GM18517 (cell line): ENCODE results near the gene PLEKHO2.
"Not testable (repeated sequence)": the region's sequence is repeated elsewhere in the genome, so short reads cannot be mapped to it uniquely, and the experiment has no call there.

ENCODE experiments used
- ATAC-seq: cut with Tn5 transposase; IDR thresholded peaks from one replicate; pipeline ENCODE4 v1.9.1; 2021; ENCODE audit warnings: mild to moderate bottlenecking, moderate library complexity; ENCODE audit not compliant: unreplicated experiment

The PLEKHO2 gene, protein sequence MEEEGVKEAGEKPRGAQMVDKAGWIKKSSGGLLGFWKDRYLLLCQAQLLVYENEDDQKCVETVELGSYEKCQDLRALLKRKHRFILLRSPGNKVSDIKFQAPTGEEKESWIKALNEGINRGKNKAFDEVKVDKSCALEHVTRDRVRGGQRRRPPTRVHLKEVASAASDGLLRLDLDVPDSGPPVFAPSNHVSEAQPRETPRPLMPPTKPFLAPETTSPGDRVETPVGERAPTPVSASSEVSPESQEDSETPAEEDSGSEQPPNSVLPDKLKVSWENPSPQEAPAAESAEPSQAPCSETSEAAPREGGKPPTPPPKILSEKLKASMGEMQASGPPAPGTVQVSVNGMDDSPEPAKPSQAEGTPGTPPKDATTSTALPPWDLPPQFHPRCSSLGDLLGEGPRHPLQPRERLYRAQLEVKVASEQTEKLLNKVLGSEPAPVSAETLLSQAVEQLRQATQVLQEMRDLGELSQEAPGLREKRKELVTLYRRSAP

DNA sequence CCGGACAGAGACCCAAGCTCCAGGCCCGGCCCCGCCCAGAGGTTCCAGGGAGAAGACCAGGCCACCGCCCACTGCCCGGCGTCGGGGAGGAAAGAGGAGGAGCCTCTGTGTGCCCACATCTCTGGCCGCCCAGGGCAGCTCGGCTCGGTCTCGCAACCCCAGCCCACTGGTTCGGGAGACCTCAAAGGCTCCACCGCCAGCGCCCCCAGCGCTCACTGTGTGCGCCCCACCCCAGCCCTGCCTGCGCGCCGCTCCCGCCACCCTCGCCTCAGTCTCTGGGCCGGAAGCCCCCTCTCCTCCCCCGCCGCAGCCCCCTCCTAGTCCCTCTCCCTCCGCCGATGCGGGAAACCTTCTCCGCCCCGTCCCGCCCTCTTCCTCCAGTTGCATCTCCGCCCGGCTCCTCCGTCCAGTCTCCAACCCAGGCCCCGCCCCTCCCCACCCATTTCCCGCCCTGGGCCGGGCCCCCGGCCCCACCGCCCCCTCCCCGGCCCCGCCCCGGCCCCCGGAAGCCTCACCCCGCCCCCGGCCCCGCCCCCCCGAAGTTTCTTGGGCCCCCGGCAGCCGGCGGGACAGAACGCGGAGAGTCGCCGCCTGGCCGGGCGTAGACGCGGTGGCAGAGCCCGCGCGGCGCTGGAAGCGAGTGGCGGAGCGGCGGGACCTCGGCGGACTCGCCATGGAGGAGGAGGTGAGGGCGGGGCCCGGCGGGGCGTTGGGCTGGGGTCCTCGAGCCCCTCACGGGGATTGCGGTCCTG is at the start of gene PLEKHO2:
TSS of gene PLEKHO2 (plus strand) at position 572 of the 752 bp plus-strand sequence. CDS start at position 674, 102 bp downstream.
- ATAC-seq, result peak; percentile 58

DNA sequence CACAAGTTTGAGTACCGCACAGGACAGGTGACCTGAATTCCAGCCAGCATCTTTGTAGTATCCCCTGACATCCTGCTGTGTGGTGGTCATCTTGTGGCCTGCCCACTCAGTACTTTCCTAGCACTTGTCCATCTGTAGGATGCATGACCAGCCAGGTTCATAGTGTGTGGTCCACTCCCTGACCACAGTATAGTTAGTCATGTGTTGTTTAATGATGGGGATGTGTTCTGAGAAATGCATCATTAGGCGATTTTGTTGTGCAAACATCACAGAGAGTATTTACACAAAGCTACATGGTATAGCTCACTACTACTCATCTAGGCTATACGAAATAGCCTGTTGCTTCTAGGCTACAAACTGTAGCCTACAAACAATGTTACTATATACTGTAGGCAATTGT is 49.4 kb upstream of the PLEKHO2 start:
- ATAC-seq, result no peak

GRCh38 chr15:64795299-64795698 is 46.4 kb upstream of the PLEKHO2 start:
- ATAC-seq, result not testable (repeated sequence)

- ATAC-seq, result not testable (repeated sequence)
Measured at GRCh38 chr15:64795921-64796320, 45.8 kb upstream of the PLEKHO2 start.

DNA sequence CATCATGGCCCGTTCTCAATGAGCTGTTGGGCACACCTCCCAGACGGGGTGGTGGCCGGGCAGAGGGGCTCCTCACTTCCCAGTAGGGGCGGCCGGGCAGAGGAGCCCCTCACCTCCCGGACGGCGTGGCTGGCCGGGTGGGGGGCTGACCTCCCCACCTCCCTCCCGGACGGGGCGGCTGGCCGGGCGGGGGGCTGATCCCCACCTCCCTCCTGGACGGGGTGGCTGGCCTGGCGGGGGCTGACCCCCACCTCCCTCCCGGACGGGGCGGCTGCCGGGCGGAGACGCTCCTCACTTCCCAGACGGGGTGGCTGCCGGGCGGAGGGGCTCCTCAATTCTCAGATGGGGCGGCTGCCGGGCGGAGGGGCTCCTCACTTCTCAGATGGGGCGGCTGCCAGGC is 42.8 kb upstream of the PLEKHO2 start:
- ATAC-seq, result not testable (repeated sequence)

GRCh38 chr15:64800476-64800875 is 41.2 kb upstream of the PLEKHO2 start:
- no peak for ATAC-seq

- ATAC-seq, result no peak
Measured at GRCh38 chr15:64803526-64803925, 38.2 kb upstream of the PLEKHO2 start.

GRCh38 chr15:64804619-64805018 is 37.1 kb upstream of the PLEKHO2 start:
- no peak for ATAC-seq

DNA sequence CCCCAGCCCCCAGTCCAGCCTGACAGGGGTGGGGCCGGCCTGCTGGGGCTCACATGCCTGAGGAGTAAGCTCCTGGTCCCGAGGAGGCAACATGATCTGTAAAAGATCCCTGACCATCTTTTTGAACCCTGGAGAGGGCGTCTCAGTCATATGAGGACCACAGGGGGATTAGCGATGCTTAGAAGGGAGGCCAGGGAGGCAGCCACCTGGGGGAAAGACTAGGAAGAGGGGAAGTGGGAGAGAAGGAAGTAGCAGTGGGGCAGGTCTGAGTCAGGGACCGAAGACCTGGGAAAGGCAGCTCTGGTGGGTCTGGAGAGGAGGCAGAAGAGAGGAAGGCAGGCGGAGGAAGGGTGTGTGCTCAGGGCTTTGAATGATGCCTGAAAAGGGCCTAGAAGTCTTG is 35.2 kb upstream of the PLEKHO2 start:
- no peak for ATAC-seq

DNA sequence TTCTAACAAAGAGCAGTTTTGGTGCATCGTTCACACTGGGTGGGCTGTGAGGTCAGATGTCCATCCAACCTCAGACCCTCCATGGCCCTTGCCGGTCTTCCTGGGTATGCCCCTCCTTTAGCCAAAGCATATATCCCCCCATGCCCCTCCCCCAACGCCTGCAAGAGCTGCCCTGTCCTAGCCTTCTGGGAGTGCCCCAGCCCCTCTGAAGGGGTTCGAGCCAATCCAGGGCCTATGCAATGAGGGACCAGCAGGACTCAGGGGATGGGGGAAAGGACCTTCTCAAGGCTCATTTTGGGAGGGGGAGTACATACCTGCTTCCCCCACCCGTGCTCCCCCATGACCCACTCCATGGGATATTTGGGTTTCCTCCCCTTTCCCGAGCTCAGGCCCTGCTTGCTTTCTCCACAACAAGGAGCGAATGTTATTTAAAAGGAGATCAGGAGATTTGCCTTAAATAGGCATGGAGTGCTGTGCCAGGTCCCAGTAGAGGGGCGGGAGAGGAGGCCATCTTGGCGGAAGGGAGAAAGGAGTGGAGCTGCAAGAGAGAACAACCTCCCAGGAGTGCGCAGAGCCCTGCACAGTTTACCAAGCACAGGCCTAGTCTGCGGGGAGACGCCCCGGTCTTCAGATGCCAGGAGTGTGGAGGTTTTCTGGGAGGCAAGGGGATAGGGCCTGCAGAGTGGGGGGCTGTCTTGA is 34.5 kb upstream of the PLEKHO2 start:
- no peak for ATAC-seq

GRCh38 chr15:64807751-64808222 is 33.9 kb upstream of the PLEKHO2 start:
- ATAC-seq, result no peak

- ATAC-seq, result no peak
Measured at GRCh38 chr15:64808785-64809453, 32.8 kb upstream of the PLEKHO2 start.

GRCh38 chr15:64809649-64810496 is 31.8 kb upstream of the PLEKHO2 start:
- ATAC-seq, result no peak

- no peak for ATAC-seq
Measured at GRCh38 chr15:64810497-64811326, 31.0 kb upstream of the PLEKHO2 start.

DNA sequence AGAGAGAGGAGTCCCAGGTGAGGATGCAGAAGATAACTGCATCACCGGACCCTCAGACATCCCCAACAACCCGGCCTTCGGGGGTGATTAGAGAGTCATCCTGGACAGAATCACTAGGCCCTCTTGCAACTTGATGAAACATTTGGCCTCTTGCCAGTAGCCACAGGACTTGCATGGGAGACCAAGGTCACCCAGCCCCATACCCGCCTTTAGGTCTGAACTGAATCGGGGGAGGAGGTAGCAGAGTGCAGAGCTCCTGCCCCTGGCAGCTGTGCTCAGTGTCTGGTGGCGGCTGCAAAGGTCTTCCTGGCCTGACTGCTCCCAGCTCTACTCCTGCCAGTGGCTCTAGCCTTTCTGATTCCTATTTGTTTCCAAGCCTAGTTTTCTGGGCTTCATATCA is 28.6 kb upstream of the PLEKHO2 start:
- no peak for ATAC-seq

DNA sequence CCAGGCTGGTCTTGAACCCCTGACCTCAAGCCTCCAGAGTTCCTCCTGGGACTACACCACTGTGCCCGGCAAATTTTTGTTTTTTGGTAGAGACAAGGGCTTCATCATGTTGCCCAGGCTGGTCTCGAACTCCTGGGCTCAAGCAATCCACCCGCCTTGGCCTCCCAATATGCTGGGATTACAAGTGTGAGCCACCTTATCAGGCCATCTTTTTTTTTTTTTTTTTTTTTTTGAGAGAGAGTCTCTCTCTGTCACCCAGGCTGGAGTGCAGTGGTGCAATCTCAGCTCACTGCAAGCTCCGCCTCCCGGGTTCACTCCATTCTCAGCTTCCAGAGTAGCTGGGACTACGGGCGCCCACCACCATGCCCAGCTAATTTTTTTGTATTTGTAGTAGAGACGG is 27.4 kb upstream of the PLEKHO2 start:
- ATAC-seq, result not testable (repeated sequence)

- not testable (repeated sequence) for ATAC-seq
Measured at GRCh38 chr15:64814965-64815364, 26.8 kb upstream of the PLEKHO2 start.

DNA sequence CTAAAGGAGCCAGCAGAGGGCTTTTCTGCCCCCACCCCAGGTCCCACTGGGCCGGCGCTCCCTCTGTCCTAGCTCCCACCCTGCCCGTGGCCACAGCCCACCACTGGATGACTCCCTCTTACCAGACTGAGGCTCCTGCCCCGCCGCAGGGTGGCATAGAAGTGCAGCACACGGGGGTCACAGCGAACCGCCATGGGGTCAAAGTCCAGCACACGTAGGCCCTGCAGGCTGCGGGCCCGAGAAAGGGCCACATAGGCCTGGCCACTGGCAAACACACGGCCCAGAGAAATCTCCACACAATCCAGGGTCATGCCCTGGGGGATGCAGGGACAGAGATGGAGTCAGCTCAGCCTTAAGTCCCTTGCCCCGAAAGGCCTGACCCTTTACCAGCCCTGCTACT is 25.3 kb upstream of the PLEKHO2 start:
- no peak for ATAC-seq

DNA sequence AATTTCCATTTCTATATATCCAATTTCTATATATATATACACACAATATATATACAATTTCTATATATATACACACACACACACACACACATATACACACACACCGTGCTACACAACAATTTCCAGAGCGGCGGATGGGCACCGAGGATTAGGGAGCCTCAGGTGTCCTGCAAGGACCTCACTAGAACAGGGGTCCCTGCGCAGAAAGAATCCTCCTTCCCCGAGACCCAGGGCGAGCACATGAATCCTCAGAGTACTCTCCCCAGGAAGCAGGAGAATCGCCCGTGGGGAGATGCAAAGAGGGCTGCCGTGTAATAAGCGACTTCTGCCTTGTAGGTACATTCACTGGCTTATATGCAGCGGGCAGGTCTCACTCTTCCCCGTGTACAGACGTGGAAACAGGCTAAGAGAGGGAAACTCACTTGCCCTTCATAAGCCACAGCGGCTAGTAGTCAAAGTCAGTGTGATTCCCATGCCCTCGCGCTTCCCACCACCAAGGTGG is 16.7 kb upstream of the PLEKHO2 start:
- no peak for ATAC-seq
